H1 (cell line): ENCODE measurements around the gene CCT6A. TPM values are rescaled to one million over a fixed set of nuclear protein-coding genes. Genes with fewer than 3 reads are reported as not detected.

Source experiments
- CTCF ChIA-PET: fragments of 300-600 bp; sonication (Branson Sonifier 250); formaldehyde crosslinking; loops from one replicate; lab custom pipeline; 2021; ENCODE audit not compliant: partially characterized antibody; lab: Charles Lee
- POLR2A ChIA-PET: fragments of 300-600 bp; sonication (Branson Sonifier 250); formaldehyde crosslinking; loops from one replicate; lab custom pipeline; 2021; ENCODE audit warnings: inconsistent platforms; ENCODE audit not compliant: partially characterized antibody; lab: Charles Lee
- DNase-seq, 2 experiments: peaks; one replicate each; pipeline versions ENCODE4 v3.0.0 to v3.0.0-alpha.2; 2010 to 2022; ENCODE audit warnings: low spot score in 2 of 2, low read depth in 1 of 2, mixed read lengths in 1 of 2
- FAIRE-seq: peaks from 2 replicates; lab custom pipeline; 2011; peaks lifted over from hg19 to GRCh38; lab: Jason Lieb, UNC
- H2AFZ ChIP-seq: 2 replicates; pipeline ENCODE4 v1.8.1; 2012; ENCODE audit warnings: low read length, inconsistent platforms
- H2AK5ac ChIP-seq: 2 replicates; pipeline ENCODE4 v1.6.1; 2013; ENCODE audit warnings: low read depth, low read length
- H2BK120ac ChIP-seq: replicated peaks from 2 replicates; pipeline ENCODE3; 2013; ENCODE audit warnings: low read depth, low read length, inconsistent platforms
- H2BK12ac ChIP-seq: 2 replicates; pipeline ENCODE4 v1.6.1; 2013; ENCODE audit warnings: low read depth, low read length
- H2BK15ac ChIP-seq: 2 replicates; pipeline ENCODE4 v1.6.1; 2013; ENCODE audit warnings: low read length
- H2BK20ac ChIP-seq: 2 replicates; pipeline ENCODE4 v1.6.1; 2013; ENCODE audit warnings: low read length
- H2BK5ac ChIP-seq: 2 replicates; pipeline ENCODE4 v1.6.1; 2013; ENCODE audit warnings: low read depth, low read length
- H3K14ac ChIP-seq: 2 replicates; pipeline ENCODE4 v1.6.1; 2013; ENCODE audit warnings: inconsistent platforms; ENCODE audit not compliant: insufficient read length
- H3K18ac ChIP-seq: 2 replicates; pipeline ENCODE4 v1.6.1; 2013; ENCODE audit warnings: low read length; ENCODE audit errors: extremely low read depth
- H3K23ac ChIP-seq: 2 replicates; pipeline ENCODE4 v1.6.1; 2013; ENCODE audit warnings: inconsistent platforms; ENCODE audit not compliant: insufficient read length
- H3K23me2 ChIP-seq: 2 replicates; pipeline ENCODE4 v1.6.1; 2013; ENCODE audit warnings: low read depth, low read length
- H3K27ac ChIP-seq: 2 replicates; pipeline ENCODE4 v1.6.1; 2011; ENCODE audit warnings: low read depth, low read length, inconsistent platforms
- H3K27me3 ChIP-seq, 4 experiments: replicated peaks in 1 of 4; 1 replicate in 1 of 4; 2 replicates in 3 of 4; pipeline versions ENCODE4 v1.6.1 to v1.8.1; 2011 to 2013; ENCODE audit warnings: low read length in 3 of 4, mild to moderate bottlenecking in 3 of 4, inconsistent platforms in 2 of 4, mixed read lengths in 2 of 4, moderate library complexity in 1 of 4; ENCODE audit not compliant: control insufficient read depth in 3 of 4, insufficient read depth in 3 of 4; ENCODE audit errors: extremely low read depth in 1 of 4
- H3K36me3 ChIP-seq, 4 experiments: 2 replicates each; pipeline versions ENCODE4 v1.6.1 to v1.8.1; 2011 to 2013; ENCODE audit warnings: mild to moderate bottlenecking in 4 of 4, low read length in 3 of 4, moderate library complexity in 2 of 4, control low read depth in 1 of 4, inconsistent platforms in 1 of 4; ENCODE audit not compliant: insufficient read depth in 4 of 4, control insufficient read depth in 2 of 4
- H3K4ac ChIP-seq: replicated peaks from 2 replicates; pipeline ENCODE3; 2013; ENCODE audit warnings: low read length, low read depth, mixed read lengths, inconsistent platforms; ENCODE audit not compliant: insufficient read length
- H3K4me1 ChIP-seq, 4 experiments: replicated peaks in 1 of 4; 1 replicate in 1 of 4; 2 replicates in 3 of 4; pipeline versions ENCODE4 v1.6.1 to v1.8.1; 2011 to 2013; ENCODE audit warnings: low read length in 3 of 4, inconsistent platforms in 2 of 4, mixed read lengths in 1 of 4; ENCODE audit not compliant: insufficient read depth in 4 of 4, control insufficient read depth in 3 of 4
- H3K4me2 ChIP-seq, 2 experiments: 2 replicates each; pipeline versions ENCODE4 v1.6.1 to v1.8.1; 2011 to 2013; ENCODE audit warnings: low read depth in 2 of 2, low read length in 2 of 2, control low read depth in 1 of 2, inconsistent platforms in 1 of 2, mild to moderate bottlenecking in 1 of 2; ENCODE audit not compliant: insufficient read depth in 1 of 2
- H3K4me3 ChIP-seq, 4 experiments: fragments of 200-600, 300-600 bp in 1 of 4; sonication (generic), shearing (Covaris generic), sonication (Bioruptor Twin) in 1 of 4; 2 replicates each; pipeline versions ENCODE4 v1.5.1 to v1.8.1; 2011 to 2016; ENCODE audit warnings: low read length in 4 of 4, low read depth in 3 of 4, control low read depth in 2 of 4, inconsistent platforms in 2 of 4, mild to moderate bottlenecking in 2 of 4, mixed read lengths in 1 of 4, moderate library complexity in 1 of 4; ENCODE audit not compliant: insufficient read depth in 2 of 4; ENCODE audit errors: extremely low read depth in 1 of 4
- H3K56ac ChIP-seq: replicated peaks from 2 replicates; pipeline ENCODE3; 2013; ENCODE audit warnings: low read depth, mild to moderate bottlenecking, mixed read lengths, low read length, inconsistent platforms; ENCODE audit not compliant: insufficient read length
- H3K79me1 ChIP-seq: 2 replicates; pipeline ENCODE4 v1.6.1; 2013; ENCODE audit warnings: low read depth, low read length, control low read depth
- H3K79me2 ChIP-seq, 2 experiments: 2 replicates each; pipeline versions ENCODE4 v1.6.1 to v1.8.1; 2012 to 2013; ENCODE audit warnings: low read length in 2 of 2, mild to moderate bottlenecking in 2 of 2, inconsistent platforms in 1 of 2; ENCODE audit not compliant: insufficient read depth in 2 of 2, control insufficient read depth in 1 of 2
- H3K9ac ChIP-seq, 4 experiments: replicated peaks in 1 of 4; 1 replicate in 1 of 4; 2 replicates in 3 of 4; pipeline versions ENCODE4 v1.6.1 to v1.8.1; 2011 to 2013; ENCODE audit warnings: low read depth in 3 of 4, low read length in 3 of 4, control low read depth in 2 of 4, mild to moderate bottlenecking in 2 of 4, moderate library complexity in 2 of 4, inconsistent platforms in 1 of 4; ENCODE audit errors: extremely low read depth in 1 of 4
- H3K9me3 ChIP-seq, 2 experiments: 2 replicates each; pipeline versions ENCODE4 v1.6.1 to v1.8.1; 2012 to 2013; ENCODE audit warnings: mild to moderate bottlenecking in 2 of 2, moderate library complexity in 2 of 2, control low read depth in 1 of 2, inconsistent platforms in 1 of 2, low read depth in 1 of 2, low read length in 1 of 2, mixed read lengths in 1 of 2; ENCODE audit not compliant: insufficient read depth in 2 of 2
- H4K20me1 ChIP-seq, 2 experiments: replicated peaks in 1 of 2; 2 replicates each; pipeline versions ENCODE3 to v1.8.1; 2011 to 2013; ENCODE audit warnings: inconsistent platforms in 2 of 2, low read length in 2 of 2, mild to moderate bottlenecking in 1 of 2; ENCODE audit not compliant: insufficient read depth in 2 of 2, control insufficient read depth in 1 of 2
- H4K5ac ChIP-seq: 2 replicates; pipeline ENCODE4 v1.6.1; 2013; ENCODE audit warnings: low read length, low read depth, mixed read lengths, inconsistent platforms; ENCODE audit not compliant: insufficient read length
- H4K8ac ChIP-seq: 2 replicates; pipeline ENCODE4 v1.8.0; 2013; ENCODE audit warnings: mild to moderate bottlenecking, moderate library complexity, low read length, inconsistent platforms; ENCODE audit not compliant: insufficient read depth; ENCODE audit errors: extremely low read depth
- H4K91ac ChIP-seq: replicated peaks from 2 replicates; pipeline ENCODE3; 2013; ENCODE audit warnings: low read length, mixed read lengths, inconsistent platforms; ENCODE audit not compliant: insufficient read length
- BRCA1 ChIP-seq: IDR thresholded peaks from 2 replicates; pipeline ENCODE4 v1.6.1; 2012; ENCODE audit warnings: low read depth, low read length, improper control_type of control experiment
- CEBPB ChIP-seq: IDR thresholded peaks from 2 replicates; pipeline ENCODE4 v1.6.1; 2012; ENCODE audit warnings: low read depth, low read length
- CTCF ChIP-seq, 3 experiments: IDR thresholded peaks; 1 replicate in 2 of 3; 2 replicates in 1 of 3; pipeline versions ENCODE4 v1.5.1 to v1.6.1; 2011; ENCODE audit warnings: low read length in 3 of 3, mild to moderate bottlenecking in 3 of 3, inconsistent platforms in 2 of 3, low read depth in 1 of 3, moderate library complexity in 1 of 3; ENCODE audit not compliant: insufficient read depth in 1 of 3; ENCODE audit errors: control extremely low read depth in 1 of 3
- KDM5A ChIP-seq: fragments of 200-600 bp; IDR thresholded peaks from 2 replicates; pipeline ENCODE4 v1.7.1; 2012; ENCODE audit warnings: mild to moderate bottlenecking, low read length, inconsistent platforms, mixed read lengths
- POLR2A ChIP-seq, 2 experiments: IDR thresholded peaks; 1 replicate in 1 of 2; 2 replicates in 1 of 2; pipeline ENCODE4 v1.6.1; 2011; ENCODE audit warnings: low read depth in 2 of 2, low read length in 2 of 2, mild to moderate bottlenecking in 2 of 2; ENCODE audit errors: control extremely low read depth in 1 of 2
- SIX5 ChIP-seq: IDR thresholded peaks from 2 replicates; pipeline ENCODE4 v1.6.1; 2011; ENCODE audit warnings: mild to moderate bottlenecking, low read depth, low read length
- USF2 ChIP-seq: IDR thresholded peaks from 2 replicates; pipeline ENCODE4 v1.6.1; 2011; ENCODE audit warnings: low read length, improper control_type of control experiment
- ZNF274 ChIP-seq: IDR thresholded peaks from 2 replicates; pipeline ENCODE4 v1.7.0; 2012; ENCODE audit warnings: low read length, borderline replicate concordance; ENCODE audit errors: extremely low read depth
- WGBS, 2 experiments: shearing (Covaris generic) in 1 of 2; methylation state at CpG; one replicate each; pipeline versions ENCODE4 v1.1.6 to v1.1.7; 2013 to 2015; ENCODE audit warnings: low lambda C conversion rate in 2 of 2, mixed read lengths in 2 of 2, inconsistent platforms in 1 of 2, low coverage in 1 of 2, missing lambda C conversion rate in 1 of 2; ENCODE audit not compliant: insufficient replicate concordance in 2 of 2, insufficient coverage in 1 of 2, insufficient read length in 1 of 2; ENCODE audit errors: extremely low coverage in 1 of 2, missing lambda C conversion rate in 1 of 2; 5-methylcytosine and 5-hydroxymethylcytosine counted together
- polyA plus RNA-seq, 7 experiments: library from polyadenylated mRNA; depleted of rRNA in 3 of 7; stranded (reverse) in 5 of 7; unstranded in 2 of 7; fragments of >200 nt in 5 of 7; fragments of 200-250 nt in 2 of 7; gene quantifications; 1 replicate in 5 of 7; 2 replicates in 1 of 7; 4 replicates in 1 of 7; pipeline versions ENCODE4 v1.2.1 to v1.2.3, GENCODE V29; 2011 to 2013; ENCODE audit warnings: missing spikeins in 2 of 7, mixed read lengths in 2 of 7
- total RNA-seq: library from RNA; stranded (reverse); fragmentation: NEBNext Ultra II Directional; extraction: Animal tissue kit (Norgen Biotek cat#: 25700); gene quantifications from 2 replicates; pipeline ENCODE4 v1.2.1, GENCODE V29; 2021

CCT6A gene
- total and polyA plus RNA-seq, 2 of the 8 experiments (the other 6 are each of a cell fraction or from before 2014, with no cell fraction given): 201 to 272 TPM

GRCh38 chr7:56009695-56010094 is 41.9 kb upstream of the CCT6A start:
- H3K4ac ChIP-seq: no peak overlapping the region
- H3K56ac ChIP-seq: no peak overlapping the region
- FAIRE-seq (no peak), DNase-seq (no peak)
- H3K9me3 ChIP-seq: no peaks in the 10 kb centered on the region
- H4K5ac ChIP-seq: no peak overlapping the region
- H2AK5ac ChIP-seq: no peak overlapping the region
- peaks cover 0 to 24% (median 15%) of the 10 kb centered on the region in 4 experiments; a peak in 5 of 8 replicates for H3K36me3 ChIP-seq
- no peaks in the 10 kb centered on the region for H3K79me1 ChIP-seq
- no peaks in the 10 kb centered on the region for H3K23me2 ChIP-seq
- H3K4me3 ChIP-seq: no peak overlapping the region
- H3K18ac ChIP-seq: no peak overlapping the region
- no peak overlapping the region for H4K91ac ChIP-seq
- H4K20me1 ChIP-seq: no peaks in the 10 kb centered on the region
- no peak overlapping the region for H3K9ac ChIP-seq
- no peak overlapping the region for H2AFZ ChIP-seq
- no peak overlapping the region for H3K27ac ChIP-seq
- no peaks in the 10 kb centered on the region for H3K79me2 ChIP-seq
- no peak overlapping the region for H3K14ac ChIP-seq
- H2BK20ac ChIP-seq: no peak overlapping the region
- H4K8ac ChIP-seq: no peak overlapping the region
- H2BK12ac ChIP-seq: no peak overlapping the region
- no peak overlapping the region for H2BK120ac ChIP-seq
- 90% methylated on average over 7 of the region's 7 CpGs; no CpG with 5 or more reads in 1 of the 2 experiments for WGBS, 2 experiments
- no peak overlapping the region for H3K4me2 ChIP-seq
- no peak for TF ChIP-seq CEBPB
- no peak for TF ChIP-seq BRCA1
- TF ChIP-seq ZNF274: no peak
- no peak for TF ChIP-seq KDM5A
- TF ChIP-seq POLR2A (IDR thresholded peaks at IDR 0.05; ENCODE audit: control extremely low read depth in 1 of 2, low read depth in 2 of 2, low read length in 2 of 2): peak in 1 of 2 experiments; percentile 26; a peak in 1 of 3 replicates
- no peak for TF ChIP-seq CTCF (IDR thresholded peaks at IDR 0.05; ENCODE audit: control extremely low read depth in 1 of 3, insufficient read depth in 1 of 3, low read depth in 1 of 3, low read length in 3 of 3)
- TF ChIP-seq SIX5: no peak
- TF ChIP-seq USF2: no peak
- ChIA-PET POLR2A (interaction anchor here (1.1 to 40.8 kb wide), 6 partner anchors 9 to 83 kb away, joined by 3 to 869 read pairs (median 5); partner anchors contain the start of genes CCT6A, PSPH and SUMF2), CTCF (no interaction called here)
- no peaks in the 10 kb centered on the region for H3K4me1 ChIP-seq
- H3K27me3 ChIP-seq: no peaks in the 10 kb centered on the region; a peak in 1 of 7 replicates
- H3K23ac ChIP-seq: no peak overlapping the region
- H2BK5ac ChIP-seq: no peak overlapping the region
- H2BK15ac ChIP-seq: no peak overlapping the region
